Measurements from ENCODE around the gene HOXD10.
A peak's percentile ranks its signal among the peaks of the same experiment; 100 is the strongest.

The HOXD10 gene

GRCh38 chr2:176137252-176137580 lies 20.6 kb downstream of the HOXD10 start:
- DNase-seq = peak; percentile 17

- DNase-seq = no peak
Observed at GRCh38 chr2:176137906-176138305, 21.3 kb downstream of the HOXD10 start.

- DNase-seq = no peak
Observed at GRCh38 chr2:176138526-176138922, 21.9 kb downstream of the HOXD10 start.

GRCh38 chr2:176138923-176139660 lies 22.5 kb downstream of the HOXD10 start:
- DNase-seq = no peak

- DNase-seq = no peak
Observed at GRCh38 chr2:176139661-176140512, 23.3 kb downstream of the HOXD10 start.

- DNase-seq = peak; percentile 47
Observed at GRCh38 chr2:176140513-176141317, 24.1 kb downstream of the HOXD10 start.

GRCh38 chr2:176142281-176142680 lies 25.7 kb downstream of the HOXD10 start:
- no peak for DNase-seq

- no peak for DNase-seq
Observed at GRCh38 chr2:176145085-176145969, 28.7 kb downstream of the HOXD10 start.

GRCh38 chr2:176146101-176146500 lies 29.5 kb downstream of the HOXD10 start:
- DNase-seq = no peak

GRCh38 chr2:176146645-176147044 lies 30.1 kb downstream of the HOXD10 start:
- no peak for DNase-seq

GRCh38 chr2:176147210-176147799 lies 30.7 kb downstream of the HOXD10 start:
- DNase-seq = no peak

- DNase-seq = no peak
Observed at GRCh38 chr2:176147800-176148496, 31.4 kb downstream of the HOXD10 start.

GRCh38 chr2:176148751-176149421 lies 32.3 kb downstream of the HOXD10 start:
- DNase-seq = no peak

GRCh38 chr2:176149481-176149938 lies 32.9 kb downstream of the HOXD10 start:
- no peak for DNase-seq

- no peak for DNase-seq
Observed at GRCh38 chr2:176149939-176150583, 33.5 kb downstream of the HOXD10 start.

GRCh38 chr2:176150584-176151441 lies 34.2 kb downstream of the HOXD10 start:
- DNase-seq = no peak

GRCh38 chr2:176151442-176152287 lies 35.1 kb downstream of the HOXD10 start, which contains the start of gene HOXD4:
TSS of gene HOXD4 (plus strand) at chr2:176151550. CDS start at chr2:176151634, 84 bp downstream.
- no peak for DNase-seq

All from RPMI8226 (cell line).